Panc1 (cell line): ENCODE data around the gene DOK6. TPM values are rescaled to one million over a fixed set of nuclear protein-coding genes. Genes with fewer than 3 reads are reported as not detected.

Experiments used
- ATAC-seq: fragments of 200-7000 bp; cut with Tn5 transposase; 2 replicates; pipeline ENCODE4 v1.9.1; 2020; ENCODE audit warnings: mild to moderate bottlenecking, moderate library complexity
- BruUV-seq: library from RNA; stranded (reverse); fragments of 400-500 nt; replicated peaks from 2 replicates; lab custom pipeline; 2021; lab: Mats Ljungman, UMichigan
- CTCF ChIA-PET: fragments of 300-600 bp; sonication (Branson Sonifier 250); formaldehyde crosslinking; loops from one replicate; lab custom pipeline; 2022; ENCODE audit warnings: antibody characterized with exemption; lab: Charles Lee
- POLR2A ChIA-PET: fragments of 300-600 bp; sonication (Branson Sonifier 250); formaldehyde crosslinking; loops from one replicate; lab custom pipeline; 2022; ENCODE audit warnings: antibody characterized with exemption; lab: Charles Lee
- DNase-seq: peaks from one replicate; pipeline ENCODE4 v3.0.0-alpha.2; 2010; ENCODE audit warnings: low read depth, low spot score
- H3K27ac ChIP-seq: 2 replicates; pipeline ENCODE4 v1.5.1; 2011; ENCODE audit warnings: mild to moderate bottlenecking, low read length, inconsistent platforms
- H3K27me3 ChIP-seq: fragments of 200-500 bp; sonication (Bioruptor generic); 2 replicates; pipeline ENCODE4 v1.6.0; 2014; ENCODE audit warnings: low read length, inconsistent platforms; ENCODE audit not compliant: control insufficient read depth, insufficient read depth
- H3K36me3 ChIP-seq: fragments of 200-500 bp; sonication (Bioruptor generic); 2 replicates; pipeline ENCODE4 v1.5.1; 2014; ENCODE audit warnings: inconsistent platforms, mild to moderate bottlenecking, low read length, moderate library complexity; ENCODE audit not compliant: control insufficient read depth, insufficient read depth
- H3K4me1 ChIP-seq: 2 replicates; pipeline ENCODE4 v1.5.1; 2011; ENCODE audit warnings: inconsistent platforms, mild to moderate bottlenecking, low read length, moderate library complexity; ENCODE audit not compliant: control insufficient read depth, insufficient read depth
- H3K4me3 ChIP-seq, 2 experiments: 2 replicates each; pipeline ENCODE4 v1.5.1; 2011 to 2012; ENCODE audit warnings: low read depth in 2 of 2, low read length in 2 of 2, mild to moderate bottlenecking in 2 of 2, inconsistent platforms in 1 of 2, moderate library complexity in 1 of 2
- H3K9me3 ChIP-seq: fragments of 200-500 bp; sonication (Bioruptor generic); 2 replicates; pipeline ENCODE4 v1.5.1; 2014; ENCODE audit warnings: low read depth, mild to moderate bottlenecking, inconsistent platforms, low read length, moderate library complexity; ENCODE audit not compliant: control insufficient read depth, insufficient read depth
- POLR2AphosphoS5 ChIP-seq: IDR thresholded peaks from 2 replicates; pipeline ENCODE4 v1.6.1; 2012; ENCODE audit warnings: mild to moderate bottlenecking, low read depth, low read length, moderate library complexity
- SIN3A ChIP-seq: IDR thresholded peaks from 2 replicates; pipeline ENCODE4 v1.6.1; 2012; ENCODE audit warnings: low read depth, mild to moderate bottlenecking, low read length, moderate library complexity, borderline replicate concordance; ENCODE audit not compliant: insufficient read depth
- TCF7L2 ChIP-seq: IDR thresholded peaks from 2 replicates; pipeline ENCODE4 v1.6.1; 2011; ENCODE audit warnings: mild to moderate bottlenecking, low read depth, low read length, inconsistent platforms
- in situ Hi-C: cut with HindIII; loops from 2 replicates; pipeline ENCODE4 v1.10.0; 2016; ENCODE audit warnings: low sequenced_read_pairs, low pct_unique_long_range_greater_than_20kb
- intact Hi-C: fragments of 100-400 bp; cut with micrococcal nuclease; formaldehyde crosslinking; loops from one replicate; pipeline ENCODE4 v1.10.0; 2022; ENCODE audit not compliant: unreplicated experiment
- total RNA-seq: library from RNA; stranded (reverse); gene quantifications from one replicate; pipeline ENCODE4 v1.2.1, GENCODE V29; 2021; ENCODE audit not compliant: unreplicated experiment
- TF ChIP-seq, protein P1 (sequence below): fragments of 450-650 bp; IDR thresholded peaks from 2 replicates; pipeline ENCODE4 v1.5.1; 2017; ENCODE audit warnings: mild to moderate bottlenecking
- TF ChIP-seq, protein P2 (sequence below), 2 experiments: IDR thresholded peaks; 2 replicates each; pipeline ENCODE4 v1.6.1; 2011 to 2012; ENCODE audit warnings: low read depth in 2 of 2, control low read depth in 1 of 2, low read length in 1 of 2, mild to moderate bottlenecking in 1 of 2, moderate library complexity in 1 of 2; ENCODE audit not compliant: insufficient read depth in 1 of 2

The DOK6 gene
- total RNA-seq, 1 experiment from 2014 or later, result not detected

DNA sequence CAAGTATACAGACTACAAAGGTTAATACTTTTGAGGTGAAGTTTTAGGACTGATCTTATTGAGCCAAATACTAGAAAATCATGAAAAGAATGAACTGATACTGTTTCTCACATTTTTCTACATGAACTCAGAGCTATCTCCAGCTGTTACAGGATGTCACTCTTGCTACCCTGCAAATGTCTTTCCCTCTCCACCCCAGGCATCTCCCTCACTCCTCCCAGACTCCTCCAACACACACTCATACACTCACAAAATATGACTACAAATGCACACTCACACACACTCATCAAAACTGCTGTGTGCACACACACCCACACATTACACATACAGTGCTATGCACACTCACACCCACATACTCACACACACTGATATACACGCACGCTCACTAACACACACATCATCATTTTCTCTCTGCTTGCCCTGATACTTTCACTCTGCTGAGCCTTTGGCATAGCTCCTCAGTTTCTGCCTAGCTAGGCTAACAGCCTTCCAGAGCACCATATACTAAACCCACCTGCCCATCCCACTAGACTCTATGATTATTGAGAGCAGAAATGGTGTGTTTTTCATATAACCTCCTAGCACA lies 273.7 kb downstream of the DOK6 start:
- BruUV-seq, result no TSS peak

DNA sequence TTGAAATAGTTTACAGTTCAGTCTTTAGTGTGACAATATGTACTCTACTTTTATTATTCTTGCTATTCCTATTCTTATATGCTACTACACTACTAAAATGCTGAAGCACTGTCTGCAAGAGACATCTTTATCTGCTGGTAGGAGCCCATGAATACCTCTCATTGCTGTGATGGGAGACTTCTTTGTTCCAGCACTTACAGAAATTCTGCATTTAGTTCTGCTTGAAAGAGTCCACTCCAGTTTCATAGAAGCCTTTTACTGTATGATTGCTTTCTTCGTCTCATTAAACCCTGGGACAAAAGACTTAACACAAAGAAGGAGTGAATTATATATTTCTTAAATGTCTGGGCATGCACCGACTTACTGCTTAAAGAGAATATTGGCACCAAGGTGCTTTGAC lies 274.3 kb downstream of the DOK6 start:
- TF ChIP-seq TCF7L2, result no peak
- TF ChIP-seq SIN3A, result no peak
- TF ChIP-seq POLR2AphosphoS5, result no peak
- TF ChIP-seq, protein P1, sequence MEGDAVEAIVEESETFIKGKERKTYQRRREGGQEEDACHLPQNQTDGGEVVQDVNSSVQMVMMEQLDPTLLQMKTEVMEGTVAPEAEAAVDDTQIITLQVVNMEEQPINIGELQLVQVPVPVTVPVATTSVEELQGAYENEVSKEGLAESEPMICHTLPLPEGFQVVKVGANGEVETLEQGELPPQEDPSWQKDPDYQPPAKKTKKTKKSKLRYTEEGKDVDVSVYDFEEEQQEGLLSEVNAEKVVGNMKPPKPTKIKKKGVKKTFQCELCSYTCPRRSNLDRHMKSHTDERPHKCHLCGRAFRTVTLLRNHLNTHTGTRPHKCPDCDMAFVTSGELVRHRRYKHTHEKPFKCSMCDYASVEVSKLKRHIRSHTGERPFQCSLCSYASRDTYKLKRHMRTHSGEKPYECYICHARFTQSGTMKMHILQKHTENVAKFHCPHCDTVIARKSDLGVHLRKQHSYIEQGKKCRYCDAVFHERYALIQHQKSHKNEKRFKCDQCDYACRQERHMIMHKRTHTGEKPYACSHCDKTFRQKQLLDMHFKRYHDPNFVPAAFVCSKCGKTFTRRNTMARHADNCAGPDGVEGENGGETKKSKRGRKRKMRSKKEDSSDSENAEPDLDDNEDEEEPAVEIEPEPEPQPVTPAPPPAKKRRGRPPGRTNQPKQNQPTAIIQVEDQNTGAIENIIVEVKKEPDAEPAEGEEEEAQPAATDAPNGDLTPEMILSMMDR, result no peak
- TF ChIP-seq, protein P2, sequence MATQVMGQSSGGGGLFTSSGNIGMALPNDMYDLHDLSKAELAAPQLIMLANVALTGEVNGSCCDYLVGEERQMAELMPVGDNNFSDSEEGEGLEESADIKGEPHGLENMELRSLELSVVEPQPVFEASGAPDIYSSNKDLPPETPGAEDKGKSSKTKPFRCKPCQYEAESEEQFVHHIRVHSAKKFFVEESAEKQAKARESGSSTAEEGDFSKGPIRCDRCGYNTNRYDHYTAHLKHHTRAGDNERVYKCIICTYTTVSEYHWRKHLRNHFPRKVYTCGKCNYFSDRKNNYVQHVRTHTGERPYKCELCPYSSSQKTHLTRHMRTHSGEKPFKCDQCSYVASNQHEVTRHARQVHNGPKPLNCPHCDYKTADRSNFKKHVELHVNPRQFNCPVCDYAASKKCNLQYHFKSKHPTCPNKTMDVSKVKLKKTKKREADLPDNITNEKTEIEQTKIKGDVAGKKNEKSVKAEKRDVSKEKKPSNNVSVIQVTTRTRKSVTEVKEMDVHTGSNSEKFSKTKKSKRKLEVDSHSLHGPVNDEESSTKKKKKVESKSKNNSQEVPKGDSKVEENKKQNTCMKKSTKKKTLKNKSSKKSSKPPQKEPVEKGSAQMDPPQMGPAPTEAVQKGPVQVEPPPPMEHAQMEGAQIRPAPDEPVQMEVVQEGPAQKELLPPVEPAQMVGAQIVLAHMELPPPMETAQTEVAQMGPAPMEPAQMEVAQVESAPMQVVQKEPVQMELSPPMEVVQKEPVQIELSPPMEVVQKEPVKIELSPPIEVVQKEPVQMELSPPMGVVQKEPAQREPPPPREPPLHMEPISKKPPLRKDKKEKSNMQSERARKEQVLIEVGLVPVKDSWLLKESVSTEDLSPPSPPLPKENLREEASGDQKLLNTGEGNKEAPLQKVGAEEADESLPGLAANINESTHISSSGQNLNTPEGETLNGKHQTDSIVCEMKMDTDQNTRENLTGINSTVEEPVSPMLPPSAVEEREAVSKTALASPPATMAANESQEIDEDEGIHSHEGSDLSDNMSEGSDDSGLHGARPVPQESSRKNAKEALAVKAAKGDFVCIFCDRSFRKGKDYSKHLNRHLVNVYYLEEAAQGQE (IDR thresholded peaks at IDR 0.05; ENCODE audit: insufficient read depth in 1 of 2, low read depth in 2 of 2, low read length in 1 of 2), result no peak
- ATAC-seq, result no peak
- no TSS peak for BruUV-seq
- Histone ChIP-seq H3K9me3 (no peaks in the 10 kb centered on the region), H3K4me3 (no peak overlapping the region), H3K4me1 (no peaks in the 10 kb centered on the region), H3K27ac (no peak overlapping the region), H3K36me3 (no peaks in the 10 kb centered on the region), H3K27me3 (no peaks in the 10 kb centered on the region)
- CTCF ChIA-PET, result no interaction called here
- POLR2A ChIA-PET, result no interaction called here
- no peak for DNase-seq
- in situ Hi-C loops (no loop called here), intact Hi-C loops (no loop called here)

More for the DNA sequence above, 273.7 kb downstream of the DOK6 start:
- ChIA-PET CTCF (no interaction called here), POLR2A (no interaction called here)
- no peak for DNase-seq
- no peak for ATAC-seq
- no peaks in the 10 kb centered on the region for H3K27me3 ChIP-seq
- in situ Hi-C loops, result no loop called here
- no peak overlapping the region for H3K27ac ChIP-seq
- H3K4me3 ChIP-seq, result no peak overlapping the region
- intact Hi-C loops, result no loop called here
- TF ChIP-seq, protein P2 (IDR thresholded peaks at IDR 0.05; ENCODE audit: insufficient read depth in 1 of 2, low read depth in 2 of 2, low read length in 1 of 2), result no peak
- H3K36me3 ChIP-seq, result no peaks in the 10 kb centered on the region
- no peaks in the 10 kb centered on the region for H3K9me3 ChIP-seq
- no peaks in the 10 kb centered on the region for H3K4me1 ChIP-seq
